ENCODE measurements around the gene LRRC18. TPM values are rescaled to one million over a fixed set of nuclear protein-coding genes. Genes with fewer than 3 reads are reported as not detected.

The LRRC18 gene
- polyA plus RNA-seq, 1 of the 3 experiments (the other 2 are of a cell fraction), result not detected

GRCh38 chr10:48938990-48939536, 577 bp downstream of the LRRC18 start:
- Histone ChIP-seq H3K79me2 (ENCODE audit: insufficient read depth) (no peaks in the 10 kb centered on the region), H3K36me3 (replicated peaks in 1 of 2; ENCODE audit: control insufficient read depth in 1 of 2, insufficient read depth in 2 of 2, low read length in 1 of 2) (no peaks in the 10 kb centered on the region), H3K9me3 (no peaks in the 10 kb centered on the region), H3K9me2 (no peaks in the 10 kb centered on the region), H3K4me3 (ENCODE audit: low read depth in 2 of 2, low read length in 1 of 2) (no peak overlapping the region), H4K20me1 (ENCODE audit: insufficient read depth) (no peaks in the 10 kb centered on the region), H3K27me3 (ENCODE audit: insufficient read depth) (no peaks in the 10 kb centered on the region), H3K4me2 (no peak overlapping the region), H3F3A (replicated peaks; ENCODE audit: insufficient read depth) (no peaks in the 10 kb centered on the region), H3K27ac (ENCODE audit: low read depth in 2 of 2, low read length in 1 of 2) (no peak overlapping the region), H2AFZ (ENCODE audit: low read depth) (no peak overlapping the region), H3K9ac (no peak overlapping the region), H3K4me1 (ENCODE audit: control insufficient read depth in 1 of 2, insufficient read depth in 2 of 2, low read depth in 1 of 2, low read length in 1 of 2) (peaks cover 0 to 2% of the 10 kb centered on the region in 2 experiments; a peak in 1 of 4 replicates)
- ChIA-PET POLR2A (no interaction called here), CTCF (interaction anchor here (2.6 kb wide), 1 partner anchor 283 kb away, joined by 10 read pairs; no protein-coding TSS in a partner anchor)
- 9% methylated on average over 4 of the region's 6 CpGs for WGBS (ENCODE audit: low lambda C conversion rate)
- no peak for TF ChIP-seq USF1 (IDR thresholded peaks at IDR 0.05; ENCODE audit: borderline replicate concordance, low read depth)
- TF ChIP-seq FOSL2 (IDR thresholded peaks at IDR 0.05; ENCODE audit: borderline replicate concordance, low read depth), result no peak
- no peak for TF ChIP-seq ELF1 (IDR thresholded peaks at IDR 0.05)
- no peak for TF ChIP-seq MEF2A (IDR thresholded peaks at IDR 0.05; ENCODE audit: borderline replicate concordance, low read depth)
- no peak for TF ChIP-seq PBX3 (IDR thresholded peaks at IDR 0.05)
- TF ChIP-seq NRF1 (IDR thresholded peaks at IDR 0.05; ENCODE audit: low read depth, low read length), result no peak
- TF ChIP-seq IRF3 (IDR thresholded peaks at IDR 0.05; ENCODE audit: low read depth, low read length), result no peak
- TF ChIP-seq FOXJ3 (CRISPR knock-in tag; IDR thresholded peaks at IDR 0.05), result no peak
- no peak for TF ChIP-seq GABPA (IDR thresholded peaks at IDR 0.05; ENCODE audit: low read depth)
- TF ChIP-seq RXRA (IDR thresholded peaks at IDR 0.05; ENCODE audit: borderline replicate concordance, low read depth), result no peak
- no peak for TF ChIP-seq SIN3A (IDR thresholded peaks at IDR 0.05; ENCODE audit: borderline replicate concordance, low read depth, low read length)
- no peak for TF ChIP-seq CHD2 (IDR thresholded peaks at IDR 0.05; ENCODE audit: low read length, partially characterized antibody)
- no peak for TF ChIP-seq REST (IDR thresholded peaks at IDR 0.05; ENCODE audit: low read depth, low read length)
- no peak for DNase-seq

Measured in SK-N-SH (cell line).